Activated gamma-delta T cell treated with anti-CD3 and anti-CD28 coated beads, Interleukin-2, amount 50 U/mL, for 16 hours (primary cell): ENCODE results near the gene ELOVL4.

ENCODE experiments used
- DNase-seq: peaks from one replicate; pipeline ENCODE4 v3.0.0-alpha.2; 2020; ENCODE audit warnings: low read depth

The ELOVL4 gene

DNA sequence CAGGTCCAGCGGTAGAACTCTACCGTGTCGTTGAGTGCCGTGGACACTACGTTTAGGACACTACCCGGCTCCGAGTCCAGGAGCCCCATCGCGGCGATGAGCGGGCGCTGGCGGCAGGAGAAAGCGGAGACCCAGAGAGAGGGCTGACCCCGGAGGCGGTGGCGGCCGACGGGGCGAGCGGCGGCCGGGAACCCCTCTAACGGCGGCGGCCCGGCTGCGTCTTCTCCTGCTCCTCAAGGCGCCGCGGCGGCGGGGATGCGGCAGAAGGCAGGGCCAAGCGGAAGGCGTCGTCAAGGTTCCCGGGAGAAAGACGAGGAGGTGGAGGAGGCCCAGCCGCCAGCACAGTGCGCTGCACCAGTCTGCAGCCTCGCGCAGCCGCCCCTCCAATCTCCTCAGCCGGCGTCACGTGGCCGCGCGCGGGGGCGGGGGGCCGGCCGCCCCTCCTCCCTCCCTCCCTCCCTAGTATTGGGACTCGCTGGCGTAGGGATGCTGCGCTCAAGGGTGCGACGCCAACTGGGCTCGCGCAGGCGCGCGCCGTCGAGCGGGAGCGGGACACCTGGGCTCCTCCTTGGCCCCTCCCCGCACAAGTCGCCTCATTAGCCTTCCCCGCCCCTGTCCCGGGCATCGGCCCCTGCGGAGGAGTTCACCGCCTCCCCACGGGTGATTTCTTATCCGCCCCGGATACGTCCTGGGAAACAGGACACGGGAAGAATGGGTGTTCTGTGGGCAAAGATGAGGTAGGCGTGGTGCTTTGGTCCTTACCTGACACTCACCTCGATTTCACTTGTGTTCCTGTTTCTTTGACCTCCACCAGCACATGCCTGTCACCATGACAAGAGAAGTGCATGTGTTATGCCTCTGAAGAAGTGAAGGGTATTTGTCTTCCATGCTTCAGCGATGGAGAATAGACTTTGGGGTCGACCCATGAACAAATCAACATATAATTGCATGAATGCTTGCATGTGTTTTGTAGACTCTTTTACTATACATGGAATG, at the start of gene ELOVL4:
Gene ELOVL4, minus strand, starts transcription at position 363 of the 996 bp plus-strand sequence. Its CDS starts 274 bp downstream, at position 89.
- DNase-seq = peak; percentile 31

DNA sequence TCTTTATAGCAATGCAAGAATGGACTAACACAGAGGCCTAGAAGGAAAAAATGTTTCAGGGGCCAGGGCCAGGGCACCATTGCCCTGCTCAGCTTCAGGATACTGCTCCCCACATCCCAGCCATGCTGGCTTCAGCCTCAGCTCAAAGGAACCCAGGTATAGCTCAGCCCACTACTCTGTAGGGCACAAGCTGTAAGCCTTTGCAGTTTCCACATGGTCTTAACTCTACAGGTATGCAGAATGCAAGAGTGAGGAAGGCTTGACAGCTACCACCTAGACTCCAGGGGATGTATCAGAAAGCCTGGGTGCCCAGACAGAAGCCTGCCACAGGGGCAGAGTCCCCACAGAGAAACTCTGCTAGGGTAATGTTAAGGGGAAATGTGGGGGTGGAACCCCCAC, 46.6 kb upstream of the ELOVL4 start:
- DNase-seq = no peak

- no peak for DNase-seq
Observed at GRCh38 chr6:79993012-79993910, 45.9 kb upstream of the ELOVL4 start.

GRCh38 chr6:79989641-79990040, 42.3 kb upstream of the ELOVL4 start:
- no peak for DNase-seq

- DNase-seq = no peak
Observed at GRCh38 chr6:79985128-79985527, 37.8 kb upstream of the ELOVL4 start.

- no peak for DNase-seq
Observed at GRCh38 chr6:79984261-79984660, 36.9 kb upstream of the ELOVL4 start.

DNA sequence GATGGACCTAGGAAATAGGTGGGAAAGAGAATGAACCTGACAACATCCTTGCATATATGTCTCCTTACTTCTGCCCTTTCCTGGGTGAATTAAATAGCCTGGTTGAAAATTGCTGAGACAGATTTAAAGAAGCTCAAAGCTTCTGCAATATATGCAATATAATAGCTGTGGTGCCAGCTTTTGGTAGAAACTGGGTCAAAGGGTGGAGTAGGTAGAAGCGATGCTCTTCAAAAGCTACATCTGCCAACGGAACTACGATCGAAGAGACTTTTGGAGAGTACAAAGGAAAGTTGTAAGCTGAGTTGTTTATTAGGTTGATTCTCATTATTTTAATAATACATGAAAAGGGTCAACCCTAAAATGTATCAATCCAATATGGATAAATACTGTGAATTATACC, 34.3 kb upstream of the ELOVL4 start:
- DNase-seq = no peak

DNA sequence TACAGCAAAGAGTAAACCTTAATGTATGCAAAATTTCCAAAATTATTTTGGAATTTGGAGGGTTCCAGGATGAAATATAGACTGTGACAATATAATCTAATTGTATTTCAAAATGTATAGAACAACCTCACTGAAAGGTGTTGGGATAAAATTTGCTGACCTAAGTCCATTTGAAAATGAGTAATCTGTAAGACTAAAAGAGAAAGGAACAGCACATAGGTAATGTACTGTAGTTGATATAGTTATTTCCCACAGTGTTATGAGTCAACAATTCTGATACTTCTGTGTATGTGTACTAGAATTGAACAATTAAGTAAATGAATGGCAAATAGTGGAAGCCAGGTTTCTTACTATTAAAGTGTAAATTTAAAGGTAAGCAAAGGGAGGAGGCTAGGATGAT, 23.8 kb upstream of the ELOVL4 start:
- no peak for DNase-seq

DNA sequence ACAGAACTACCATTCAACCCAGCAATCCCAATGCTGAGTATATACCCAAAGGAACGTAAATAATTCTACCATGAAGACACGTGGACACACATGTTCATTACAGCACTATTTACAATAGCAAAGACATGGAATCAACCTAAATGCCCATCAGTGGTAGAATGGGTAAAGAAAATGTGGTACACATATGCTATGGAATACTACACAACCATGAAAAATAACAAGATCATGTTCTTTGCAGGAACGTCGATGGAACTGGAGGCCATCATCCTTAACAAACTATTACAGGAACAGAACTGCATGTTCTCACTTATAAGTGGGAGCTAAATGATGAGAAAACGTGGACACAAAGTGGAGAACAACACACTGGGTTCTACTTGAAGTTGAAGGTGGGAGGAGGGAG, 22.4 kb upstream of the ELOVL4 start:
- no peak for DNase-seq

DNA sequence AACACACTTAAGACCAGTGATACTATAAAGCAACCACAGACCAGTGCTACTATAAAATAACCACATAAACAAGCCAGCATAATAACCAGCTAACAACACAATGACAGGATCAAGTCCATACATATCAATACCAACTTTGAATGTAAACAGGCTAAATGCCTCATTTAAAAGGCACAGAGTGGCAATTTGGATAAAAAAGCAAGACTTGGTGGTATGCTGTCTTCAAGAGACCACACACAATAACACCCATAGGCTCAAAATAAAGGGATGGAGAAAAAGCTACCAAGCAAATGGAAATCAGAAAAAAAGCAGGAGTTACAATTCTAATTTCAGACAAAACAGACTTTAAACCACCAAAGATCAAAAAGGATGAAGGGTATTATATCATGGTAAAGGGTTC, 19.8 kb upstream of the ELOVL4 start:
- DNase-seq = no peak

GRCh38 chr6:79964607-79965081, 17.3 kb upstream of the ELOVL4 start:
- DNase-seq = no peak

DNA sequence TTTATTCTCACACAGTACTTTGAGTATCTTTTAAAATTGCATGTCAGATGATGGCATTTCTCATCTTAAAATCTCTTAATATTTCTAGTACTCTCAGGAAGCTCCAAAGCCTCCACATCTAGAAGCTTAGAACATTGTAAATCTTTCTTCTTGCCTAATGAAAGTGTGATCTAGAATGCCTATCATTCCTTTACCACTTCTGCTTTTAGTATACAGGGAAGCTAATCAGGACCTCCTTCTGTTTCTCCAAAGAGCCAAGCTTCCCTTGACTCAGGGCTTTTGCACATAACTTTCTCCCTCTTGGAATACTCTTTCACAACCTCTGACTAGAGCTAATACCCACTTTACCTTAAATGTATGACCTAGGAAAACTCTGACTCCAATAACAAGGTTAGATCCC, 7.5 kb upstream of the ELOVL4 start:
- DNase-seq = no peak

GRCh38 chr6:79949233-79949632, 1.9 kb upstream of the ELOVL4 start:
- peak; percentile 27 for DNase-seq

DNA sequence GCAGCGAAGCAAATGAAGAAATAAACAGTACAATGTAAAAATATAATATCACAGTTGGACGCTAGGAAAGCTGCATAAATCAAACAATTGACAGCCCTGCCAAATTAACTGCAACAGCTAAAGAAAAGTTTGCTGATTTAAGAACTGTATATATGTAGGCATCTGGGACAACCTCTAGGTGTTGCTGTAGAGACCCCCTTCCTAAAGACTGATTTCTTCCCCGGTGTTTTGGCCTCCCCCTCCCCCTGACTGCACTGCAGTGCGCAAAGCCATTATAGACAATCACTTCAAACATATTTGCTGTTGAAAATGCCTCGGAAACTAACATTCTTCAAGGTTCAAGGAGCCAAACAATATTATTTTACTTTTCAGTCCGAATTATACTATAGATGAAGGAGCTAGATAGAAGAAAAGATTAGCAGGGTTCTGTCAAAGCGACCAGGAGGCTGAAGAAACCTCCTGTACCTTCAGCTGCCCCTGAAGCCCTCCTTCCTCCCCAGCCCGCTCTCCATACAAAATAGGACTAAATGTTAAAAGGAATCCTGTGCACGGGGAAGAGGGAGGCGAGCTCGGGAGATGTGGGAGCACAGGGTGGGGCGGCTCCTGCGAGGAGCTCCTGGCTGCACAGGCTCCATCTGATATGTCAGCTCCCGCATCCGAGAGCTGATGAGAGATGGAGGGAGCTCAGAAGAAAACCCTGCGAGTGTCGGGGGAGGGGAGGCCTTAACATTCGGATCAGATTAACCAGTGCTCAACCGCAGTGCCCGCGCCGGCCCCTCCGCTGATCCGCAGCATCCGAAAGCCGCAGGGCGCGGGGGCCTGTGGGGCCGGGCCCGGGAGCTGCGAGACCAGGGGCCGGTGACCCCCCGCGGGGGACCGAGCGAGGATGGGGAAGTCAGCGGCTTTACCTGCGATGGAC, 822 bp downstream of the ELOVL4 start:
- DNase-seq = no peak

GRCh38 chr6:79943133-79943532, 4.2 kb downstream of the ELOVL4 start:
- DNase-seq = no peak

DNA sequence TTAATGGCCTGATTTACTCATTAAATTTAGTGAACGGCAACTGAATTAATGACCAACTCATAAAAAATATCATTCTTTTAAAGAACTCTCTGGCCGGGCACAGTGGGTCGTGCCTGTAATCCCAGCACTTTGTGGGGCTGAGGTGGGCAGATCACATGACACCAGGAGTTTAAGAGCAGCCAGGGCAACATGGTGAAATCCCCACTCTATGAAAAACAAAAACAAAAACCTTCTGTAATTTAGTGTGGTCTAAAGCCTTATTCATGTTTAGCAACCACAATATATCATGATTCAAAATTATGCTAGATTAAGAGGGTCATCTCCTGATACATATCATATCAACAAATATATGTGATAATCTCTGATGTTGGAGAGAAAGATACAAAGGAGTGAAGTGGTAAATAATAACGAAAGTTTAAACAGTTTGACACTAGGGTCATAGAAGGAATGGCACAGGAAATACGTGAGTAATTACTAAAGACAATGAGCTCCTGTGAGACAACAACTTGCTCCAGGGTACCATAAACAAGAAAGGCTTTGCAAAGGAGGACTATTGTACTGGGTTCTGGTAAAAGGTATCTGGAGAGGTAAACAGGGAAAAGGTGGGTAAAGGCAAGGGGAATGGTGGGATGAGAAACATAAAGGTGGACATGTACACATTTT, 5.7 kb downstream of the ELOVL4 start:
- no peak for DNase-seq

- DNase-seq = no peak
Observed at GRCh38 chr6:79928478-79928998, 18.8 kb downstream of the ELOVL4 start.

- no peak for DNase-seq
Observed at GRCh38 chr6:79927758-79928157, 19.6 kb downstream of the ELOVL4 start.

DNA sequence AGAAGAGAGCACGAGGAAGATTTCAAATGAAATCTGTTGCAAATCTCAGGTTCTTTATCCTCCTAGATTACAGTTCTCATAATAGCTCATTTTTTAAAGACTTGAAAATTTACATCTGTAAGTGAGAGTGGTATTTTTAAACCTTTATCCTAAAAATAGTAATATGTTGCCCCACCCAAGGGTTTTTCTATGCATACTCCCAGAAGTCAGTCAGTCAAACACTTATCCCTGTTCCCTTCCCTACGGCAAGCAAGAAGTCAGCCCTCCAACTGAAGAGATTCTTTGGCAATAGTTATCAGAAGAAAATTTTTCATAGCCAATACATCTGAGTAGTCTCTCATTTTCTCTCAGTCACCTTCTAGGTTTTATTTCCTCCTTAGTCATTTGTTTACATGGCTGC, 24.1 kb downstream of the ELOVL4 start:
- no peak for DNase-seq

DNA sequence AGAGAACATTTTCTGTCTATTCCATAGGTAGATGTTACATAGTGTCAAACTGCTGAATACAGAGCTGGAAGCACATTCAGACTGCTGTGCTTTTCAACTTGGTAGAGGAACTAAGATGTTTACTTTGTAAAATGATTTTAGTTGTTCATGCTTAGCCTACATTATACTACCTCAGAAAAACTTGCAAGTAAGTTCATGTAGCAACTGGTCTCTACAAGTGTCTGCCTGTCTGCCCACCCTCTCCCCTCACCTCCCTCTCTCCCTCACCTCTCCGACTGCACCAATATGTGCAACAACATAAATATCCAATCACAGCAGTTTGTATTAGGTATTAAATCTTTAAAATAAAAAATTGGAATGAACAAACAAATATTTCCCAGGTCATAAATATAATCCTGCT, 25.3 kb downstream of the ELOVL4 start:
- no peak for DNase-seq

DNA sequence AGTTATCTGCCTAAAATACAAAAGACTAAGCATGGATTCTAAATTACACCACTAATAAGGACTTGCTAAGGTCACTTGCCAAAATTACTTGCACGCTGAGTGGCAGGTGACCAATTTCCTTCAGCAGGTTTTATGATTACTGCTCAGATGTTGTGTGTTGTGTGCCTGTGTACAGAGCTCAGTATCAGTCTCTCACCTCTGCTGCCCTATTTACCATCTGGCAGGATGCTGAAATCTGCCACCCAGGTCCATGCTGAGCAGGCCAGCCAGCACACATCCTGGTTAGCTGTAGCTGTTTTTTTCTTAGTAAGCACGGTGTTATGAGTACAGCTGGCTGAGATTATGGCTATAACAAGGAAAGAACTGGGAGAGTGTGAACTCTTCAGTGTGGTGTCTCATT, 34.0 kb downstream of the ELOVL4 start:
- no peak for DNase-seq
